GM10248 (cell line): ENCODE results near the gene TBC1D1.

Experiments used
- CTCF ChIA-PET: fragments of 300-600 bp; sonication (Branson Sonifier 250); formaldehyde crosslinking; extraction: SDS; loops from one replicate; lab custom pipeline; 2021; ENCODE audit warnings: antibody characterized with exemption; lab: Yijun Ruan, JAX
- POLR2A ChIA-PET: fragments of 350-650 bp; sonication (Branson Sonifier 250); formaldehyde crosslinking; extraction: SDS; loops from one replicate; lab custom pipeline; 2020; ENCODE audit warnings: antibody characterized with exemption; lab: Yijun Ruan, JAX
- DNase-seq: peaks from one replicate; pipeline ENCODE4 v3.0.0; 2012; ENCODE audit errors: extremely low spot score
- TF ChIP-seq, protein P1 (sequence below): IDR thresholded peaks from 2 replicates; pipeline ENCODE4 v1.5.1; 2012; ENCODE audit warnings: mild to moderate bottlenecking, low read depth; ENCODE audit errors: extremely low read depth, missing control alignments, control extremely low read depth

Gene TBC1D1

DNA sequence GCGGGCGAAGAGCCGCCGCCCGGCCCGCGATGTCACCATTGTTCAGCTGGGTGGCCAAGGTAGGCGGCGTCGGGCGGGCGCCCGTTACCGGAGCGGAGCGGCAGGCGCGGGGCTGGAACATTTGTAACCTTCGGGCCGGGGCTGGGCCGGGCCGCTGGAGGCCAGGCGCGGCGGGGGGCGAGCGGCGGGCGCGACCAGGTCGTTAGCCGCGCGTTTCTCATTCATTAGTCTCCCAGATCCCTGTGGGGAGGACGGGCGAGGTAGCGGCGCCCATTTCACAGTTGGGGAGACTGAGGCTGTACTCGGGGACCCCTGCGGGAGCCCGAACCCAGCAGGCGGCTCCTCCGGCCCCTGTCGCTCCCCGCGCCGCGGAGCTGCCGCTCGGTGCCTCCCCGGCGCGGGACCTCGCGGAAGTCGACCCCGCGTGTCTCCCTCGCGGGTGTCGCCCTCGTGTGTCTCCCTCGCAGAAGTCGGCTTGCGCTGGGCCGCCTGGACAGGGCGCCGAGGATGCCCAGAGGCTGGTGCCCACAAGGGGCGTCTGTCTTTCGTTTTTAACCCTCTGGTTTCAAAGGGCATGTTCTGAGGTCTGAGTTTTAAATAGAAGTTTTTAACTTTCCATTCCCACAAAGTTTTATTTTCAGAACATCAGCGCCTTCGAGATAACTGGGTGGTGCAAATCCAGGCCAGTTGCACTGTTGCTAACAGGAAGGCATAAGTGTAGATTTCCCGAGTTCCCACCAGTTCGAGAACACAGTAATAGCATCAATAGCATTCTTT lies 86.8 kb downstream of the TBC1D1 start:
- TF ChIP-seq, protein P1, sequence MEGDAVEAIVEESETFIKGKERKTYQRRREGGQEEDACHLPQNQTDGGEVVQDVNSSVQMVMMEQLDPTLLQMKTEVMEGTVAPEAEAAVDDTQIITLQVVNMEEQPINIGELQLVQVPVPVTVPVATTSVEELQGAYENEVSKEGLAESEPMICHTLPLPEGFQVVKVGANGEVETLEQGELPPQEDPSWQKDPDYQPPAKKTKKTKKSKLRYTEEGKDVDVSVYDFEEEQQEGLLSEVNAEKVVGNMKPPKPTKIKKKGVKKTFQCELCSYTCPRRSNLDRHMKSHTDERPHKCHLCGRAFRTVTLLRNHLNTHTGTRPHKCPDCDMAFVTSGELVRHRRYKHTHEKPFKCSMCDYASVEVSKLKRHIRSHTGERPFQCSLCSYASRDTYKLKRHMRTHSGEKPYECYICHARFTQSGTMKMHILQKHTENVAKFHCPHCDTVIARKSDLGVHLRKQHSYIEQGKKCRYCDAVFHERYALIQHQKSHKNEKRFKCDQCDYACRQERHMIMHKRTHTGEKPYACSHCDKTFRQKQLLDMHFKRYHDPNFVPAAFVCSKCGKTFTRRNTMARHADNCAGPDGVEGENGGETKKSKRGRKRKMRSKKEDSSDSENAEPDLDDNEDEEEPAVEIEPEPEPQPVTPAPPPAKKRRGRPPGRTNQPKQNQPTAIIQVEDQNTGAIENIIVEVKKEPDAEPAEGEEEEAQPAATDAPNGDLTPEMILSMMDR, result peak; percentile 79
- CTCF ChIA-PET, result interaction anchor here (0.6 to 2.7 kb wide), 10 partner anchors 11 to 174 kb away, joined by 3 to 10 read pairs (median 4); no protein-coding TSS in a partner anchor
- POLR2A ChIA-PET, result no interaction called here
- DNase-seq, result peak; percentile 69

DNA sequence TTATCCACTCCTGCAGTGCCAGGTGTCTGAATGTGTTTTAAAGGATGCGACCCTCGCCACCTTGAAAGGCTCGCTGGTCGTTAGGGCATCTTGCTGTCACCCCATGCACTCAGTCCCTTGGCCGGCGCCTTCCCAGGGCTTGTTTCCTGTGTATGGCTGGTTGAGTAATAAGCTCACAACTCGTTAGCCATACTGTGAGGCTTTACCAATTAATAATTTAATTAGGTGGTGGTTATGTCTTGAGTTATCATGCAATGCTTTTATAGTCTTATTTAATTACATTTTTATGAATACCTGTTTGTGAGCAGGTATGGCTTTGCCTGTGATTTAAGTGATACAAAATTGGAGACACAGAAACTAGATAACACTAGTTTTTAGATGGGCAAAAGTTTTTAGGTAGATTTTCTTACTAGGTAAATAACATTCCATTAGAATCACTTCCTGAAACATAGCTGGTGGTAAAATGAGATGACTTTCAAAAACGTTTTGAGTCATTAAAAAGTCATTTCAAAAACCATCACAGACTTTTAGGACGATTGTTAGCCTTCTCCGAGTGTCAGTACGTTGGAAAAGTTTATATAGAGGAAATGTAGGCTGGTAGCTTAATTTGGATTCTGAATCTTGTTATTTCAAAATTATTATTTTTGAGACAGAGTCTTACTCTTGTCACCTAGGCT lies 87.5 kb downstream of the TBC1D1 start:
- TF ChIP-seq, protein P1, result no peak
- no peak for DNase-seq
- POLR2A ChIA-PET, result no interaction called here
- CTCF ChIA-PET, result interaction anchor here (0.8 to 2.7 kb wide), 11 partner anchors 11 to 262 kb away, joined by 3 to 10 read pairs (median 4); no protein-coding TSS in a partner anchor

DNA sequence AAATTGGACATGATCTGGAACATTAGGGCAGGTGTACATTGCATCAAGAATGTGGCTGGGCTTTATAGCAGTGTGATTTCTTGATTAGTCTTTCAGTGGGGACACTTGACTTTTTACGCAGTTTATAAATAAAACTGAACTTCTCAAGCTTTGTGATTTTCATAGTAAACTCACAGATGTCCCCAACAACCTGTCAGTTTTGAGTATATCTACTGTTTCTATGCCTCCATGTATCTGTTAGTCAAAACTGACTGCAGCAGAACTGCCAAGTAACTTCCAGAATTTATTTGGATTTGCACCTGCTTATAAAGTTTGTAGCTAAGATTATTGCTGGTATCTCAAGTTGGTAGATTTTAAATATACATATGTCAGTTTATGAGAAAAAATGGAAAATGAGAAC lies 89.4 kb downstream of the TBC1D1 start:
- ChIA-PET POLR2A (no interaction called here), CTCF (interaction anchor here (0.8 to 1.1 kb wide), 3 partner anchors 8 to 56 kb away, joined by 3 to 6 read pairs (median 3); no protein-coding TSS in a partner anchor)
- TF ChIP-seq, protein P1, result no peak
- DNase-seq, result no peak

DNA sequence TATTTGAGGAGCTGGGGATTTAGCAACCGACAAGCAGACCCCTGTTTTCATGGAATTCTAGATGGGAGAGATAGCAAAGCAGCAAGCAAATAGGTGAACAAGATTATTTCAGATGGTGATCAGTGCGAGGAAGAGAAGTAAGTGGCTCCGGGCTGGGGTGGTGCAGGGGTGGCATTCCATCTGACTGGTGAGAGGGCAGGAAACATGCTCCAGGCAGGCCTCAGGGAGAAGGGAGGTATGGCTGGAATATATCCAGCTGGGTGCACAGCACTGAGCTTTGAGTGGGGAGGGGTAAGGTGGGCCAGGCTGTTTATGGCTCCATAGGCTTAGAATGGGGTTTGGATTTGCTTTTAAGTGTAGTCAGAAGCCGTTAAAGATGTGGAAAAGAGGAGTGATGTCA lies 90.5 kb downstream of the TBC1D1 start:
- CTCF ChIA-PET, result interaction anchor here (0.9 kb wide), 1 partner anchor 19 kb away, joined by 3 read pairs; no protein-coding TSS in a partner anchor
- TF ChIP-seq, protein P1, result no peak
- POLR2A ChIA-PET, result no interaction called here
- DNase-seq, result no peak

DNA sequence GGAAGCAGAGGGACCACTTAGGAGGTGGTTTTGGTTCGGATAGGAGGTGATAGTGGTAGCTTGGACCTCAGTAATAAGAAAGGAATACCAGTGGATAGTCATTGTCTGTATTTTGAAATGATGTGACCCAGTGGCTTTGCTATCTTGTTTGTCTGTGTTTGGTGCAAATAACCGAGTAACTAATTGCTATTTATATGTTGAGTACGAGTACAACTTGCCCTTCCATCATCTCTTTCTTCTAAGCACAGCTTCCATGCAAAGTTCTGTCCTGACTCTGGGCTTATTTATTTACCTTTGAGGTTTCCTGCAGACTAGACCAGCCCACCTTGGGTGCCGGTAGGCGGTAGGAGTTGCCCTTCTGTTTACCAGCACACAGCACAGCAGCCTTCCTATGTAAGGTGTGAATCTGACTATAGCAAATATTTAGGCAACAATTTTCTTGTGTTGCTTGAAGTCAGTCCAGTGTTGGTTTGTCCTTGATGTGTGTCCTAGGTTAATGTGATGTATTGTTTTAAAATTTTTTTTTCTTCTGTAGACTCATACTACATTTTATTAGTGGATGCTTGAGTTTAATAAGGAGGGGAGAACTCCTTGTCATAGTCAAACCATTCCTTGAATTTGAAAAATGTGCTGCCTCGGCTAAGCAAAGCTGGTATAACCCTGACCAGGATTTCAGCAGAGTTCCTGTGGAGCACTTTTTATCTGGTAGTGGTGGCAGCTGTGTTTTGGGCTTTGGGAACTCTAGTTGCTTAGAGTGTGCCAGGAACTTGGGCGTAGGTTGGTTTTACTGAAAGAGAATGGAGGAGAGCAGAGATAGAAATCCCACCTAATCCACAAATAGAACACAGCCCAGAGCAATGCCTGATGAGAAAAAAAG lies 91.2 kb downstream of the TBC1D1 start:
- ChIA-PET POLR2A (no interaction called here), CTCF (interaction anchor here (1.2 kb wide), 1 partner anchor 54 kb away, joined by 3 read pairs; no protein-coding TSS in a partner anchor)
- TF ChIP-seq, protein P1, result no peak
- no peak for DNase-seq
